H9 (cell line): Measurements from ENCODE around the gene ZNF821. TPM values are rescaled to one million over a fixed set of nuclear protein-coding genes. Genes with fewer than 3 reads are reported as not detected.

Experiments
- DNase-seq: peaks from one replicate; pipeline ENCODE4 v3.0.0-alpha.2; 2017
- H2AFZ ChIP-seq: one replicate; pipeline ENCODE4 v1.6.1; 2013; ENCODE audit warnings: mild to moderate bottlenecking, low read length, control low read depth, moderate library complexity
- H2AK5ac ChIP-seq: 2 replicates; pipeline ENCODE4 v1.6.1; 2013; ENCODE audit warnings: low read length, control low read depth, mixed read lengths; ENCODE audit not compliant: insufficient read length
- H2BK120ac ChIP-seq: one replicate; pipeline ENCODE4 v1.6.1; 2013; ENCODE audit warnings: low read depth, mild to moderate bottlenecking, low read length, control low read depth, inconsistent platforms; ENCODE audit not compliant: poor library complexity, severe bottlenecking
- H2BK12ac ChIP-seq: 2 replicates; pipeline ENCODE4 v1.6.1; 2013; ENCODE audit warnings: low read length, control low read depth, mixed read lengths, low read depth; ENCODE audit not compliant: insufficient read length
- H2BK15ac ChIP-seq: 2 replicates; pipeline ENCODE4 v1.6.1; 2013; ENCODE audit warnings: low read depth, low read length, control low read depth
- H2BK20ac ChIP-seq: one replicate; pipeline ENCODE4 v1.6.1; 2013; ENCODE audit warnings: low read depth, mild to moderate bottlenecking, low read length, control low read depth, inconsistent platforms; ENCODE audit not compliant: poor library complexity, severe bottlenecking
- H2BK5ac ChIP-seq: 2 replicates; pipeline ENCODE4 v1.6.1; 2013; ENCODE audit warnings: low read length, control low read depth, mixed read lengths; ENCODE audit not compliant: insufficient read length
- H3K14ac ChIP-seq: 2 replicates; pipeline ENCODE4 v1.6.1; 2013; ENCODE audit warnings: low read length, control low read depth; ENCODE audit not compliant: insufficient read depth
- H3K18ac ChIP-seq: 2 replicates; pipeline ENCODE4 v1.6.1; 2013; ENCODE audit warnings: low read depth, mild to moderate bottlenecking, mixed read lengths, low read length, control low read depth; ENCODE audit not compliant: insufficient read length
- H3K23ac ChIP-seq: 2 replicates; pipeline ENCODE4 v1.6.1; 2013; ENCODE audit warnings: low read length, control low read depth, mixed read lengths, low read depth; ENCODE audit not compliant: insufficient read length
- H3K23me2 ChIP-seq: 2 replicates; pipeline ENCODE4 v1.6.1; 2013; ENCODE audit warnings: low read depth, mild to moderate bottlenecking, mixed read lengths, low read length, control low read depth; ENCODE audit not compliant: insufficient read length, poor library complexity, severe bottlenecking
- H3K27ac ChIP-seq: 2 replicates; pipeline ENCODE4 v1.5.1; 2013; ENCODE audit warnings: low read length, control low read depth, mixed read lengths, low read depth; ENCODE audit not compliant: insufficient read length
- H3K27me3 ChIP-seq: 2 replicates; pipeline ENCODE4 v1.6.1; 2013; ENCODE audit warnings: low read length, control low read depth, inconsistent platforms; ENCODE audit not compliant: insufficient read depth
- H3K4ac ChIP-seq: 2 replicates; pipeline ENCODE4 v1.6.1; 2013; ENCODE audit warnings: low read depth, mild to moderate bottlenecking, control low read depth, inconsistent platforms, low read length, moderate library complexity
- H3K4me1 ChIP-seq: 2 replicates; pipeline ENCODE4 v1.6.1; 2013; ENCODE audit warnings: low read length, control low read depth, inconsistent platforms; ENCODE audit not compliant: insufficient read depth
- H3K4me2 ChIP-seq: 2 replicates; pipeline ENCODE4 v1.6.1; 2013; ENCODE audit warnings: low read length, control low read depth, mixed read lengths; ENCODE audit not compliant: insufficient read length, insufficient read depth
- H3K56ac ChIP-seq: 2 replicates; pipeline ENCODE4 v1.6.1; 2013; ENCODE audit warnings: low read depth, mild to moderate bottlenecking, mixed read lengths, low read length, control low read depth; ENCODE audit not compliant: insufficient read length
- H3K79me1 ChIP-seq: 2 replicates; pipeline ENCODE4 v1.6.1; 2013; ENCODE audit warnings: low read depth, mild to moderate bottlenecking, moderate library complexity, low read length, control low read depth, inconsistent platforms; ENCODE audit not compliant: insufficient read depth, poor library complexity, severe bottlenecking
- H3K79me2 ChIP-seq: 2 replicates; pipeline ENCODE4 v1.6.1; 2013; ENCODE audit warnings: low read length, control low read depth, inconsistent platforms; ENCODE audit not compliant: insufficient read depth
- H3K9ac ChIP-seq: 2 replicates; pipeline ENCODE4 v1.6.1; 2013; ENCODE audit warnings: low read length, control low read depth, mixed read lengths; ENCODE audit not compliant: insufficient read length; ENCODE audit errors: extremely low read depth
- H3K9me3 ChIP-seq: one replicate; pipeline ENCODE4 v1.6.1; 2013; ENCODE audit warnings: low read depth, low read length, inconsistent platforms; ENCODE audit not compliant: control insufficient read depth
- H3T11ph ChIP-seq: one replicate; pipeline ENCODE4 v1.6.1; 2013; ENCODE audit warnings: mild to moderate bottlenecking, low read length, control low read depth, inconsistent platforms
- H4K20me1 ChIP-seq: one replicate; pipeline ENCODE4 v1.6.1; 2013; ENCODE audit not compliant: control insufficient read depth, insufficient read length, insufficient read depth
- H4K5ac ChIP-seq: 2 replicates; pipeline ENCODE4 v1.6.1; 2013; ENCODE audit warnings: low read depth, mild to moderate bottlenecking, mixed read lengths, low read length, control low read depth; ENCODE audit not compliant: insufficient read length
- H4K8ac ChIP-seq: replicated peaks from 2 replicates; pipeline ENCODE4 v1.6.1; 2013; ENCODE audit warnings: low read length, control low read depth, mixed read lengths, low read depth; ENCODE audit not compliant: insufficient read length
- H4K91ac ChIP-seq: 2 replicates; pipeline ENCODE4 v1.6.1; 2013; ENCODE audit warnings: low read depth, mild to moderate bottlenecking, moderate library complexity, mixed read lengths, low read length, control low read depth; ENCODE audit not compliant: insufficient read length
- H3K27ac Mint-ChIP-seq, 3 experiments: 2 replicates in 2 of 3; 3 replicates in 1 of 3; pipeline ENCODE4 v1.8.0; 2020 to 2021; ENCODE audit warnings: mixed read lengths in 3 of 3, mild to moderate bottlenecking in 1 of 3, moderate library complexity in 1 of 3
- H3K27me3 Mint-ChIP-seq: 2 replicates; pipeline ENCODE4 v1.8.0; 2021; ENCODE audit warnings: low read depth, mild to moderate bottlenecking, moderate library complexity, mixed read lengths
- H3K36me3 Mint-ChIP-seq, 3 experiments: 2 replicates in 2 of 3; 3 replicates in 1 of 3; pipeline ENCODE4 v1.8.0; 2020 to 2021; ENCODE audit warnings: low read depth in 3 of 3, mixed read lengths in 3 of 3; ENCODE audit not compliant: insufficient read depth in 1 of 3
- H3K4me1 Mint-ChIP-seq, 2 experiments: 2 replicates each; pipeline ENCODE4 v1.8.0; 2020; ENCODE audit warnings: mixed read lengths in 2 of 2
- H3K4me3 Mint-ChIP-seq, 2 experiments: 2 replicates in 1 of 2; 3 replicates in 1 of 2; pipeline ENCODE4 v1.8.0; 2020 to 2021; ENCODE audit warnings: mild to moderate bottlenecking in 2 of 2, mixed read lengths in 2 of 2, moderate library complexity in 1 of 2
- H3K9me3 Mint-ChIP-seq, 2 experiments: 2 replicates in 1 of 2; 3 replicates in 1 of 2; pipeline ENCODE4 v1.8.0; 2020; ENCODE audit warnings: mild to moderate bottlenecking in 2 of 2, mixed read lengths in 2 of 2, moderate library complexity in 1 of 2
- CTCF ChIP-seq: fragments of 200-600 bp; sonication (generic); conservative IDR thresholded peaks from 3 replicates; pipeline ENCODE4 v1.8.0; 2021; ENCODE audit warnings: antibody characterized with exemption, mild to moderate bottlenecking
- WGBS: extraction: QIAGEN DNeasy Blood & Tissue Kit; methylation state at CpG from one replicate; pipeline ENCODE4 v1.1.7; 2013; ENCODE audit warnings: missing lambda C conversion rate, low lambda C conversion rate, mixed read lengths; ENCODE audit not compliant: insufficient read length; ENCODE audit errors: extremely low coverage; 5-methylcytosine and 5-hydroxymethylcytosine counted together
- total RNA-seq: library from RNA; stranded (reverse); gene quantifications from 2 replicates; pipeline ENCODE4 v1.2.1, GENCODE V29; 2021

The ZNF821 gene
- total RNA-seq, 1 experiment from 2014 or later = 12.5 TPM

- no peaks in the 10 kb centered on the region for H3K9me3 Mint-ChIP-seq
- no peaks in the 10 kb centered on the region for H3K27me3 Mint-ChIP-seq
- Histone ChIP-seq H3K4me1 (no peaks in the 10 kb centered on the region), H2BK20ac (no peak overlapping the region), H2AFZ (no peak overlapping the region), H3K56ac (no peak overlapping the region), H2BK15ac (no peak overlapping the region), H2AK5ac (no peak overlapping the region), H3T11ph (no peak overlapping the region), H4K5ac (no peak overlapping the region), H3K79me1 (peaks cover 12% of the 10 kb centered on the region), H2BK5ac (no peak overlapping the region), H3K18ac (no peak overlapping the region), H3K9ac (no peak overlapping the region), H3K4me2 (no peak overlapping the region), H3K23me2 (no peaks in the 10 kb centered on the region), H4K91ac (no peak overlapping the region), H2BK12ac (no peak overlapping the region), H4K8ac (no peak overlapping the region), H3K14ac (no peak overlapping the region), H2BK120ac (no peak overlapping the region), H3K79me2 (peaks cover 21% of the 10 kb centered on the region), H3K9me3 (no peaks in the 10 kb centered on the region), H4K20me1 (no peaks in the 10 kb centered on the region), H3K4ac (no peak overlapping the region), H3K27me3 (no peaks in the 10 kb centered on the region), H3K27ac (no peak overlapping the region), H3K23ac (no peak overlapping the region)
- no peak for DNase-seq
- H3K27ac Mint-ChIP-seq = no peak overlapping the region
- no peak overlapping the region for H3K4me3 Mint-ChIP-seq
- H3K36me3 Mint-ChIP-seq = peaks cover 66 to 92% (median 84%) of the 10 kb centered on the region in 3 experiments
- no peak for TF ChIP-seq CTCF
- WGBS = no CpG with 5 or more reads among the region's 6 CpGs
- H3K4me1 Mint-ChIP-seq = peaks cover under 1 to 3% of the 10 kb centered on the region in 2 experiments; a peak in 2 of 4 replicates
These were observed 33.9 kb upstream of the ZNF821 start for GRCh38 chr16:71917900-71918299.
